Ishikawa (cell line): Measurements from ENCODE around the gene TMF1.

Source experiments
- CEBPB ChIP-seq: IDR thresholded peaks from 2 replicates; pipeline ENCODE4 v1.6.1; 2012
- CREB1 ChIP-seq: IDR thresholded peaks from 2 replicates; pipeline ENCODE4 v1.6.1; 2012; ENCODE audit warnings: low read depth
- EGR1 ChIP-seq: IDR thresholded peaks from 2 replicates; pipeline ENCODE4 v1.6.1; 2012
- EP300 ChIP-seq: IDR thresholded peaks from 2 replicates; pipeline ENCODE4 v1.6.1; 2012; ENCODE audit warnings: borderline replicate concordance
- FOXM1 ChIP-seq: IDR thresholded peaks from 2 replicates; pipeline ENCODE4 v1.6.1; 2012; ENCODE audit warnings: low read depth, borderline replicate concordance
- MAX ChIP-seq: IDR thresholded peaks from 2 replicates; pipeline ENCODE4 v1.6.1; 2012
- RAD21 ChIP-seq: IDR thresholded peaks from 2 replicates; pipeline ENCODE4 v1.6.1; 2012; ENCODE audit warnings: low read depth
- TAF1 ChIP-seq: IDR thresholded peaks from 2 replicates; pipeline ENCODE4 v1.6.1; 2012; ENCODE audit warnings: low read depth, mild to moderate bottlenecking
- TCF12 ChIP-seq: IDR thresholded peaks from 2 replicates; pipeline ENCODE4 v1.6.1; 2012; ENCODE audit warnings: low read depth
- TEAD4 ChIP-seq: IDR thresholded peaks from 2 replicates; pipeline ENCODE4 v1.6.1; 2012
- USF1 ChIP-seq: IDR thresholded peaks from 2 replicates; pipeline ENCODE4 v1.6.1; 2012
- YY1 ChIP-seq: IDR thresholded peaks from 2 replicates; pipeline ENCODE4 v1.6.1; 2012; ENCODE audit warnings: low read depth
- ZBTB7A ChIP-seq: IDR thresholded peaks from 2 replicates; pipeline ENCODE4 v1.6.1; 2012; ENCODE audit warnings: low read depth

GRCh38 chr3:69020857-69021256, 31.3 kb downstream of the TMF1 start:
- TF ChIP-seq CREB1 (no peak), YY1 (no peak), MAX (no peak), EGR1 (no peak), USF1 (no peak), FOXM1 (no peak), CEBPB (no peak), RAD21 (no peak), TAF1 (no peak), EP300 (no peak), TCF12 (no peak), ZBTB7A (no peak), TEAD4 (no peak)
